ENCODE results near the gene PDE1A.

- TF ChIP-seq CTCF (conservative IDR thresholded peaks at IDR 0.05; ENCODE audit: low read depth, low read length) = no peak
- TF ChIP-seq EZH2 (IDR thresholded peaks at IDR 0.05; ENCODE audit: low read length, unreplicated experiment) = no peak
- TF ChIP-seq EZH2phosphoT487 (IDR thresholded peaks at IDR 0.05; ENCODE audit: borderline replicate concordance, low read length) = no peak
Measured at GRCh38 chr2:182321096-182321495, 105.7 kb downstream of the PDE1A start.

All from PC-3 (cell line).